ENCODE results near the gene PLA2G6. TPM values are rescaled to one million over a fixed set of nuclear protein-coding genes. Genes with fewer than 3 reads are reported as not detected.
A peak's percentile ranks its signal among the peaks of the same experiment; 100 is the strongest.
"Not testable (repeated sequence)": the region's sequence is repeated elsewhere in the genome, so short reads cannot be mapped to it uniquely, and the experiment has no call there.

PLA2G6 gene
- total RNA-seq, 1 experiment from 2014 or later = 18.7 TPM

GRCh38 chr22:38177926-38178604 lies 3.6 kb downstream of the PLA2G6 start:
- no peaks in the 10 kb centered on the region for H3K9me3 ChIP-seq
- no peak overlapping the region for H3K4me3 ChIP-seq (ENCODE audit: low read depth, low read length)
- TF ChIP-seq CTCF (IDR thresholded peaks at IDR 0.05; ENCODE audit: insufficient read depth in 1 of 2, low read depth in 1 of 2, low read length in 1 of 2, severe bottlenecking in 1 of 2, unreplicated experiment in 1 of 2) = no peak
- no peaks in the 10 kb centered on the region for H3K36me3 ChIP-seq (ENCODE audit: control insufficient read depth, insufficient read depth, low read length)
- Mint-ChIP-seq H3K36me3 (ENCODE audit: insufficient read depth, unreplicated experiment) (peaks cover 21% of the 10 kb centered on the region), H3K27ac (ENCODE audit: unreplicated experiment) (peak overlapping the region; percentile 86), H3K27me3 (ENCODE audit: insufficient read depth, unreplicated experiment) (no peaks in the 10 kb centered on the region), H3K4me1 (ENCODE audit: low read depth, unreplicated experiment) (peaks cover 26% of the 10 kb centered on the region), H3K4me3 (ENCODE audit: unreplicated experiment) (peak overlapping the region; percentile 41), H3K9me3 (ENCODE audit: unreplicated experiment) (no peaks in the 10 kb centered on the region)
- CTCF ChIA-PET = interaction anchor here (0.6 kb wide), 1 partner anchor 843 kb away, joined by 3 read pairs; no protein-coding TSS in a partner anchor
- BruUV-seq (replicated peaks) = no TSS peak
- peak; percentile 74 to 76 for DNase-seq
- peaks cover 44% of the 10 kb centered on the region for H3K4me1 ChIP-seq
- intact Hi-C loops (cut with micrococcal nuclease; ENCODE audit: unreplicated experiment) = loop anchor here (1.0 kb wide), 1 partner anchor 14 kb away; no protein-coding TSS in a partner anchor
- POLR2A ChIA-PET = interaction anchor here (0.6 kb wide), 1 partner anchor 135 kb away, joined by 6 read pairs; no protein-coding TSS in a partner anchor
- no peaks in the 10 kb centered on the region for H3K27me3 ChIP-seq (replicated peaks; ENCODE audit: control insufficient read depth, insufficient read depth, low read length)

- BruUV-seq (replicated peaks); H3K9me3 ChIP-seq; H3K36me3 ChIP-seq (ENCODE audit: control insufficient read depth, insufficient read depth, low read length); H3K27me3 ChIP-seq (replicated peaks; ENCODE audit: control insufficient read depth, insufficient read depth, low read length); intact Hi-C loops (cut with micrococcal nuclease; ENCODE audit: unreplicated experiment); DNase-seq; H3K9me3 Mint-ChIP-seq (ENCODE audit: unreplicated experiment); H3K27me3 Mint-ChIP-seq (ENCODE audit: insufficient read depth, unreplicated experiment); H3K4me3 ChIP-seq (ENCODE audit: low read depth, low read length): not testable (repeated sequence)
- H3K4me3 Mint-ChIP-seq (ENCODE audit: unreplicated experiment) = peak overlapping the region; percentile 41
- ChIA-PET CTCF (interaction anchor here (0.6 kb wide), 1 partner anchor 843 kb away, joined by 3 read pairs; no protein-coding TSS in a partner anchor), POLR2A (interaction anchor here (0.6 kb wide), 1 partner anchor 136 kb away, joined by 6 read pairs; no protein-coding TSS in a partner anchor)
- H3K36me3 Mint-ChIP-seq (ENCODE audit: insufficient read depth, unreplicated experiment) = peaks cover 21% of the 10 kb centered on the region
- peaks cover 44% of the 10 kb centered on the region for H3K4me1 ChIP-seq
- peaks cover 26% of the 10 kb centered on the region for H3K4me1 Mint-ChIP-seq (ENCODE audit: low read depth, unreplicated experiment)
- H3K27ac Mint-ChIP-seq (ENCODE audit: unreplicated experiment) = peak overlapping the region; percentile 86
Observed at GRCh38 chr22:38177571-38177925, 4.1 kb downstream of the PLA2G6 start.

- Histone ChIP-seq H3K9me3 (no peaks in the 10 kb centered on the region), H3K4me3 (ENCODE audit: low read depth, low read length) (no peak overlapping the region), H3K4me1 (peaks cover 44% of the 10 kb centered on the region), H3K27me3 (replicated peaks; ENCODE audit: control insufficient read depth, insufficient read depth, low read length) (no peaks in the 10 kb centered on the region), H3K36me3 (ENCODE audit: control insufficient read depth, insufficient read depth, low read length) (no peaks in the 10 kb centered on the region)
- Mint-ChIP-seq H3K4me3 (ENCODE audit: unreplicated experiment) (no peak overlapping the region), H3K4me1 (ENCODE audit: low read depth, unreplicated experiment) (peaks cover 26% of the 10 kb centered on the region), H3K27ac (ENCODE audit: unreplicated experiment) (peak overlapping the region; percentile 86), H3K27me3 (ENCODE audit: insufficient read depth, unreplicated experiment) (no peaks in the 10 kb centered on the region), H3K9me3 (ENCODE audit: unreplicated experiment) (no peaks in the 10 kb centered on the region), H3K36me3 (ENCODE audit: insufficient read depth, unreplicated experiment) (peaks cover 21% of the 10 kb centered on the region)
- no peak for DNase-seq
- TF ChIP-seq CTCF (IDR thresholded peaks at IDR 0.05; ENCODE audit: insufficient read depth in 1 of 2, low read depth in 1 of 2, low read length in 1 of 2, severe bottlenecking in 1 of 2, unreplicated experiment in 1 of 2) = no peak
- BruUV-seq (replicated peaks) = no TSS peak
- intact Hi-C loops (cut with micrococcal nuclease; ENCODE audit: unreplicated experiment) = no loop called here
- ChIA-PET POLR2A (interaction anchor here (0.6 kb wide), 1 partner anchor 136 kb away, joined by 6 read pairs; no protein-coding TSS in a partner anchor), CTCF (no interaction called here)
Observed at GRCh38 chr22:38177044-38177443, 4.6 kb downstream of the PLA2G6 start.

Measured in Caco-2 (cell line).